AG09319 (cell line): ENCODE measurements around the gene TOLLIP.

Experiments used
- DNase-seq: peaks from one replicate; pipeline ENCODE4 v3.0.0-alpha.2; 2010; ENCODE audit warnings: low read depth; ENCODE audit errors: extremely low read depth
- CTCF ChIP-seq: IDR thresholded peaks from 2 replicates; pipeline ENCODE4 v1.5.1; 2011; ENCODE audit warnings: low read depth, mild to moderate bottlenecking, inconsistent platforms, low read length, moderate library complexity

The TOLLIP gene

GRCh38 chr11:1224491-1225385 is 84.7 kb downstream of the TOLLIP start:
- no peak for TF ChIP-seq CTCF
- DNase-seq, result no peak
